ENCODE data around the gene KCP. TPM values are rescaled to one million over a fixed set of nuclear protein-coding genes. Genes with fewer than 3 reads are reported as not detected.

The KCP gene
- total RNA-seq, 1 donor from 2014 or later, result 4.3 TPM

DNA sequence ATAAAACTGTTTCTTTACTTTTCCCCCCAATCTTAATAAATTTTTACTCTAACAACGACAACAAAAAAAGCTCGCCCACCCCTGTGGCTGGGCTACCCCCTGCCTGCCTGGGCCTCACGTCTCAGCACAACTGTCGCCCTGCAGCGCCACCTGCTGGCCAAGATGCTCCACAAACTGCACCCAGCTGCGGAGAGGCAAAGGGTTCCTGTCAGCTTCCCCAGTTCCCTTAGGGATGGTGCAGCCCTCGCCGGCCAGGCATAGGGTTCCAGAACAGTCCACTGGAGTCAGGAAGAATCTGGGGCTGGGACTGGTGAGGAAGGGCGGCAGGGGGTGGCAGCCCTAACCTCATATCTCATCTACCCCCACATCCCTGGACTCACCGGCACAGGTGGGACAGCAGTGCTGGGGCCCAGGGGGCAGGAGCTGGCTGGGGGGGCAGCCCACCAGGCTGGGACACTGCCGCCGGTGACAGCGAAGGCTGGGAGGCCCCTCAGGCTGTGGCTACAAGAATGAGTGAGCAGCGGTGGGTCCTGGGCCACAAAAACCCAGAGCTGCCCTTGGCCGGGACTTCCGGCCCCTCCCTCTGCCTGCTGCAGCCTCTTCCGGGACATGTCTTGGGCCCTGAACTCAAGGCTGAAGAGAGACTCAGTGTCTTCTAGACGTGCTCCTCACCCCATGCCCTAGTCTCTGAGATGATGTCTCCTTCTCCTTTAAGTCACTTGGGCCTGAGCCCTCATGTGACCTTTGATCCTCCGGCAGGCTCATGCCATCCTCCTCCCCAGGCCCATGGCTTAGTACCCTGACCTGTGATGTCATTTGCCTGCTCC, 26.7 kb downstream of the KCP start:
- peaks cover 7% of the 10 kb centered on the region for H3K27me3 Mint-ChIP-seq (ENCODE audit: unreplicated experiment)
- H3K9me3 Mint-ChIP-seq (ENCODE audit: unreplicated experiment), result no peaks in the 10 kb centered on the region
- TF ChIP-seq CTCF (IDR thresholded peaks at IDR 0.05; ENCODE audit: unreplicated experiment), result peak; percentile 99
- H3K36me3 Mint-ChIP-seq (ENCODE audit: low read depth, unreplicated experiment), result no peaks in the 10 kb centered on the region
- no peak overlapping the region for H3K4me3 Mint-ChIP-seq (ENCODE audit: unreplicated experiment)
- peak; percentile 86 for DNase-seq (ENCODE audit: low spot score)
- no peak overlapping the region for H3K27ac Mint-ChIP-seq (ENCODE audit: unreplicated experiment)
- no peaks in the 10 kb centered on the region for H3K4me1 Mint-ChIP-seq (ENCODE audit: unreplicated experiment)

DNA sequence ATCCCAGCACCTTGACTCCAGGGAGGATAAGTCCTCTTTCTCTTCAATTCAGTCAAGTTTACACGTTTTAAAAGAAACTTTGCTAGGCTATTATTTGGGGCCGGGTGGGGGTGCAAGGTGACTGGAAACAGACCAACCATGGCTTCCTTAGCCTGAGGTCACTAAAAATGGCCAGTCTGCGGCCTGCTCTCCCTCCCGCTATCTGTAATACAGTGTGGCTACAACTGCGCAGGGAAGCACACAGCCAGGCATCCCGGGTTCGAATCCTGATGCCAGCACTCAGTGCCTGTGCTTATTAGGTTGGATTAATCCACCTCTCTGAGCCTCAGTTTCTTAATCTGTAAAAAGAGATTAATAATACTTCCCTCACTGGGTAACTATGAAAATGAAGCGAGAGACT, 28.4 kb downstream of the KCP start:
- Mint-ChIP-seq H3K27ac (ENCODE audit: unreplicated experiment) (no peak overlapping the region), H3K27me3 (ENCODE audit: unreplicated experiment) (peaks cover 7% of the 10 kb centered on the region), H3K9me3 (ENCODE audit: unreplicated experiment) (no peaks in the 10 kb centered on the region), H3K36me3 (ENCODE audit: low read depth, unreplicated experiment) (no peaks in the 10 kb centered on the region), H3K4me1 (ENCODE audit: unreplicated experiment) (no peaks in the 10 kb centered on the region), H3K4me3 (ENCODE audit: unreplicated experiment) (no peak overlapping the region)
- no peak for DNase-seq (ENCODE audit: low spot score)
- no peak for TF ChIP-seq CTCF (IDR thresholded peaks at IDR 0.05; ENCODE audit: unreplicated experiment)

DNA sequence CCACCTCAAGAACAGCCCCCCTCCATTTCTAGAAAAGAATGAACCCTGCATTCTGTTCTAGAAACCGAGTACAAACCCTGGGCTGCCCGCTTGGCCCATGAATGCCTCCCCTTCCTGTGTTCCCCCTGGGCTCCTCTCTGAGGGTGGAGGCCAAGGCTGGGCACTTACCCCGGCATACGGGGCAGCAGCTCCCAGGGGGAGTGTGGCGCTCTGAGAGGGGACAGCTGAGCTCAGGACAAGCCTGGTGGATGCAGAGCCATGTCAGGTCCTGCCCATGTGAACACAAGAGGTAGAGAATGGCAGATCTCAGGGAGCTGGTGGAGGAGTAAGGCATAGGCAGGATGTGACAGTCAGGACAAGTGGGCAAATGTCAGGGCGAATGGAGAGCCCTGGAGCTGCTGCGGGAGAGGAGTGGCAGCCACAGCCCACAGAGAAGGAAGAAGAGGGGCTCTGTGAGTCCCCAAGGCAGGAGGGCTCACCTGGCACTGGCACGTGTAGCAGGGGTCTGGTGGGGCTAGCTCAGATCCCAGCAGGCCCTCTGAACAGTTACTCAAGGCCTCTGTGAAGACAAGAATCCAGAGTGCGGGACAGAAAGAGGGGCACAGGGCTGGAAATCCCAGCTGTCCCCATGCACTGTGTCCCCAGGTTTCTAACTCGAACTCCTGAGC, 28.9 kb downstream of the KCP start:
- no peak for DNase-seq (ENCODE audit: low spot score)
- Mint-ChIP-seq H3K9me3 (ENCODE audit: unreplicated experiment) (no peaks in the 10 kb centered on the region), H3K27ac (ENCODE audit: unreplicated experiment) (no peak overlapping the region), H3K36me3 (ENCODE audit: low read depth, unreplicated experiment) (no peaks in the 10 kb centered on the region), H3K27me3 (ENCODE audit: unreplicated experiment) (peaks cover 7% of the 10 kb centered on the region), H3K4me1 (ENCODE audit: unreplicated experiment) (no peaks in the 10 kb centered on the region), H3K4me3 (ENCODE audit: unreplicated experiment) (no peak overlapping the region)
- no peak for TF ChIP-seq CTCF (IDR thresholded peaks at IDR 0.05; ENCODE audit: unreplicated experiment)

GRCh38 chr7:128880791-128881457, 29.6 kb downstream of the KCP start:
- Mint-ChIP-seq H3K4me3 (ENCODE audit: unreplicated experiment) (no peak overlapping the region), H3K36me3 (ENCODE audit: low read depth, unreplicated experiment) (no peaks in the 10 kb centered on the region), H3K9me3 (ENCODE audit: unreplicated experiment) (no peaks in the 10 kb centered on the region), H3K27me3 (ENCODE audit: unreplicated experiment) (peaks cover 10% of the 10 kb centered on the region), H3K27ac (ENCODE audit: unreplicated experiment) (no peak overlapping the region), H3K4me1 (ENCODE audit: unreplicated experiment) (no peaks in the 10 kb centered on the region)
- TF ChIP-seq CTCF (IDR thresholded peaks at IDR 0.05; ENCODE audit: unreplicated experiment), result no peak
- no peak for DNase-seq (ENCODE audit: low spot score)

All from endothelial cell (in vitro differentiated cells).